HG03135 (cell line): ENCODE data around the gene SETD7.
A peak's percentile ranks its signal among the peaks of the same experiment; 100 is the strongest.

Experiments used
- ATAC-seq: cut with Tn5 transposase; IDR thresholded peaks from one replicate; pipeline ENCODE4 v1.9.1; 2021; ENCODE audit warnings: mild to moderate bottlenecking, moderate library complexity; ENCODE audit not compliant: unreplicated experiment

SETD7 gene

GRCh38 chr4:139552517-139553307 is 3.3 kb downstream of the SETD7 start:
- no peak for ATAC-seq

- ATAC-seq, result no peak
Observed at GRCh38 chr4:139550724-139551429, 5.1 kb downstream of the SETD7 start.

GRCh38 chr4:139547979-139548378 is 8.0 kb downstream of the SETD7 start:
- no peak for ATAC-seq

GRCh38 chr4:139540632-139541031 is 15.4 kb downstream of the SETD7 start:
- ATAC-seq, result no peak

GRCh38 chr4:139540161-139540560 is 15.9 kb downstream of the SETD7 start:
- no peak for ATAC-seq

- ATAC-seq, result no peak
Observed at GRCh38 chr4:139537292-139537691, 18.7 kb downstream of the SETD7 start.

- ATAC-seq, result no peak
Observed at GRCh38 chr4:139535871-139536234, 20.2 kb downstream of the SETD7 start.

GRCh38 chr4:139535228-139535870 is 20.7 kb downstream of the SETD7 start:
- ATAC-seq, result no peak

- no peak for ATAC-seq
Observed at GRCh38 chr4:139534287-139534950, 21.6 kb downstream of the SETD7 start.

- ATAC-seq, result no peak
Observed at GRCh38 chr4:139533511-139533910, 22.5 kb downstream of the SETD7 start.

GRCh38 chr4:139532947-139533346 is 23.1 kb downstream of the SETD7 start:
- ATAC-seq, result no peak

GRCh38 chr4:139530833-139531427 is 25.1 kb downstream of the SETD7 start:
- no peak for ATAC-seq

GRCh38 chr4:139528377-139529005 is 27.5 kb downstream of the SETD7 start:
- peak; percentile 79 for ATAC-seq

GRCh38 chr4:139526928-139527327 is 29.1 kb downstream of the SETD7 start:
- no peak for ATAC-seq

- ATAC-seq, result no peak
Observed at GRCh38 chr4:139525414-139525813, 30.6 kb downstream of the SETD7 start.

GRCh38 chr4:139524062-139524631 is 31.9 kb downstream of the SETD7 start:
- ATAC-seq, result no peak

GRCh38 chr4:139523076-139523475 is 32.9 kb downstream of the SETD7 start:
- ATAC-seq, result no peak

- ATAC-seq, result peak; percentile 20
Observed at GRCh38 chr4:139522457-139522856, 33.6 kb downstream of the SETD7 start.

GRCh38 chr4:139521754-139522401 is 34.1 kb downstream of the SETD7 start:
- peak; percentile 31 for ATAC-seq

GRCh38 chr4:139515531-139515958 is 40.5 kb downstream of the SETD7 start:
- ATAC-seq, result no peak
